Tongue (tissue), 2 donors: ENCODE data around the gene RPSA. TPM values are rescaled to one million over a fixed set of nuclear protein-coding genes. Genes with fewer than 3 reads are reported as not detected.
"Not testable (repeated sequence)": the region's sequence is repeated elsewhere in the genome, so short reads cannot be mapped to it uniquely, and the experiment has no call there.

ENCODE experiments used
- DNase-seq: peaks from one replicate; pipeline ENCODE4 v3.0.0-alpha.2; 2015
- total RNA-seq: library from RNA; depleted of rRNA; stranded (reverse); fragments of >200 nt; gene quantifications from one replicate; pipeline ENCODE4 v1.2.3, GENCODE V29; 2014

Gene RPSA
- total RNA-seq, 1 donor from 2014 or later, result 599 TPM

DNA sequence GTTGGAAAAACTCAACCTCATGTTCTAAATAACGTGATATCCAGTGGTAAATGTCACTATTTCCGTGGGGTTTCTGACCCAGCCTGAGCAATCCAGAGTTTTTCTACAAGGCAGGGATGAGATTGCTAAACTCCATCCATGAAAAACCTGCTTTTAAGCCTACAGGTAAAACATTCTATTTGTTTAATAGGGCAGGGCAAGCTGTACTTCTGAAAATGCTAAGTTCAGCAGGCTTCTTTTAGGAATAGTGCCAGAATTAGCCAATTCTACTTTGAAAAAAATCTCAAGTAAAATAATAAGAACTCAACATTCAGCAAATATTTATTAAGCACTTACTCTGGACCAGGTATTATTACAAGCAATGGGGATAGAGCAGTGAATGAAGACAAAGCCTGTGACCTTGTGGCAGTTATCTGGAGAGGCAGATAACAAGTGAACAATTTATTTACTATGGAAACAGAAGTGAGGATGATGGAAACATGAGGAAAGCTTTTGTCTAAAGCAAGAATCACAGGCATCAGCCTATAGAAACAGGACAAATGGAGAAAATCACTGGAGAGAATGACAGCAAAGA is 13.3 kb downstream of the RPSA start:
- DNase-seq, result peak; percentile 24

DNA sequence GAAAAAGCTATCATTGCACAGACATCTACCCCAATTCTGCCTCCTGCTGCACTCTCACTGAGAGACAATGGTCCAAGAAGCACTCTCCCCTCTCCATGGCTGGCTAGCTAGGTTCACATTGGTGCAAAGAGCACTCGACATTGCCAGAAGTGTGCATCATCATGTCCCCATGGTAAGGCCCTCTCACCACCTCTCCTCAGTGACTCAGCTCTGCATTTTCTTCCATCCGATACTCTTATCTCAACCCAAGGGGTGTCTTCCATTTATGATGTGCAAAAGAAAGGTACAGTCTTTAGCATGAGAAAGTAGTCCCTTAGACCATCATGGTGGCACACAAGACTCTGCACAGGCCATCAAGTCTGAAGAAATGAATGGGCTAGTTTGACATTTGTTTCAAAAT is 14.0 kb downstream of the RPSA start:
- no peak for DNase-seq

DNA sequence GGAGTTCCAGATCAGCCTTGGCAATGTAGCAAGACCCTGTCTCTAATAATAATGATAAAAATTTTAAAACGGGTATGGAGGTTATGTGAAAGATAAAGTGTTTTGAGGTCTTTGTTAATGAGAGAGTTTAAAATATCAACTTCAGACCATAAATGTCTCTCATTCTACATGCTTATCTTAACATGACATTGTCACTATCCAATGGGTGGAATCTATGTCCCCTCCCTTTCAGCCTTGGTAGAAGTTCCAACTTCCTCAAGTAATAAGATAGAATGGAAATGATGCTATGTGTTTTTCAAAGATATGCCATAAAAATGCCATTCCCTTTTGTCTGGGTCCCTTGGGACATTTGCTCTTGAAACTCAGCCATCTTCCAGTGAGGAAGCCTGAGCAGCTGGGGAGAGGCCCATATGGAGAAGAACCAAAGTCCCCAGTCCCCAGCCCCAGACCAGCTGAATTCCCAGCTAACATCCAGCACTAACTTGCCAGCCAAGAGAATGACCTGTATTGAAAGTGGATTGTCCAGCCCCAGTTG is 17.0 kb downstream of the RPSA start:
- DNase-seq, result no peak

DNA sequence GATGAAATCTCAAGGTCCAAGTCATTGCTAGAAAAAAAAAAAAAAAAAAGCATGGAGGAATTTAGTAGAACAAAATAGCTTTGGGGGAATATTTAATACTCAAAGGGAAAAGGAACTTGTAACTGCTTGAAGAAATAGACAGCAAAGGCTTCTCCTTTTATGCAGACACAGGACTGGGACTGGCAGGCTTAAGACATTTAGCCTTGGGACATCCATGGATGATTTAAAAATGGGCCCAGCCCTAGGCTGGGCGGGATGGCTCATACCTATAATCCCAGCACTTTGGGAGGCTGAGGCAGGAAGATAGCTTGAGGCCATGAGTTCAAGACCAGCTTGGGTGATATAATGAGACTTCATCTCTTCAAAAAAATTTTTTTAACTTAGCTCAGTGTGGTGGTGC is 19.8 kb downstream of the RPSA start:
- no peak for DNase-seq

DNA sequence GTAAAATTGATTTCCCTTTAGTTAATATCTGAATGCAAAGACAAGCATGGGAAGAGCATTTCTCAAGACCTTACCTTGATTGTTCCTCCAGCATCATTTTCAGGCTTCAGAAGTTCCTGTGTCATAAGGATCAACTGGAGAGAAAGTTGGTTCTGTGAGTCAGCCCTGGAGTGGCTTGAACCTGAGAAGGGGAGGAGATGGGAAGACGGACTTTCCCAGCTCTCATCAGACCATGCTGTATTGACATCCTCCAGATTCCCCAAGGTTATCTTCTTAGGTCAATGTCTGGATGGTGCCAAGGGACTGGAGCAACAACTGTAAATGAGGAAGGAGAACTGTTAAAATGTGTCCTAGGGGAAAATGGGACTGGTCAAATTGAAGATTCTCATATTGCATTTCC is 21.0 kb downstream of the RPSA start:
- DNase-seq, result no peak

DNA sequence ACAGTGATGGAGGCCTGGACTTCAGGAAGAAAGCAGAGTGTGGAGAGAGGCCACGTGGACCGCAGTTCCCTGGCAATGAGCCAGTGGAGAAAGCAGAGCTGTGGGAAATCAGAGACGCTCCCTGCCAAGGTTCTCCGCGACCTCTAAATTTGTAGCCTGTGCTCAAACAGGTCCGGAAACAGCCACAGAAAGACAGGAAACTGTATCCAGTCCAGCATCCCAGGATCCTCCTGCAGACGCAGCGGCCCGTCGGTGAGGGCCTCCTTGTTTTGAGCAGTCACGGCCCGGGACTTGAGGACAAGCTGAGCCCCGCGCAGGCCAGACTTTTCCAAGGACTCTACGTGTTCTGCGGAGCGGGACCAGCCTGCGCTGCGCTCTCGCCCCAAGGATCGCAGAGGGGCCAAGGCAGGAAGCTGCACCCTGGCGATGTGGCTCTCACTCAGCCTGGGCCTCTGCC is 22.3 kb downstream of the RPSA start:
- DNase-seq, result no peak

DNA sequence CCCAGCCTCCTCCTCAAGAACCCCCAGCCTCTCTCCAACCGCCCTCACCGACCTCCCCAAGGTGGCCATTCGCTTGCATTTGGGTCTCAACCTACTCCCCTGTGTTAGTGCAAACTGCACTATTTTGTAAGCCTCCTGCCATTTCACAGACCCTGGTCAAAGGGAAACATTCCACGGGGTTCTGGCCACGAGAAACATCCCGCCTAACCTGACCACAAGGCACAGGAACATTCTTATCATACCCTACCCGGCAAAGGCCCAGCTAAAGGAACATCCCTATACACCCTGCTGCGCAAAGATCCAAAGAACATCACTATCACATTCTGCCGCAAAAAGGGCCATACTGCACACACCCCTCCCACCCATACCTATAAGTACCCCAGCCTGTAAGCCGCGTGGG is 22.9 kb downstream of the RPSA start:
- DNase-seq, result no peak

DNA sequence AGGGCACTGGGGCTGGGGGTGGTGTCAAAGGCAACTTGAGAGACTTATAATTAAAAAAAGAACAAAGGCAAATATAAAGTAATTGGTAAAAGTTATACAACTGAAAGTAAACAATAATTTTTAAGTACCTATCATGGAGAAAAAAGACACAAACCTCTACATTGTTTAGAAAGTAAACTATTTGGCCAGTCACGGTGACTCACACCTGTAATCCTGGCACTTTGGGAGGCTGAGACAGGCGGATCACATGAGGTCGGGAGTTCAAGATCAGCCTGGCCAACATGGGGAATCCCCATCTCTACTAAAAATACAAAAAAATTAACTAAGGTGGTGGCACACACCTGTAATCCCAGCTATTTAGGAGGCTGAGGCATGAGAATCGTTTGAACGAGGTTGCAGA is 25.8 kb downstream of the RPSA start:
- DNase-seq, result no peak

DNA sequence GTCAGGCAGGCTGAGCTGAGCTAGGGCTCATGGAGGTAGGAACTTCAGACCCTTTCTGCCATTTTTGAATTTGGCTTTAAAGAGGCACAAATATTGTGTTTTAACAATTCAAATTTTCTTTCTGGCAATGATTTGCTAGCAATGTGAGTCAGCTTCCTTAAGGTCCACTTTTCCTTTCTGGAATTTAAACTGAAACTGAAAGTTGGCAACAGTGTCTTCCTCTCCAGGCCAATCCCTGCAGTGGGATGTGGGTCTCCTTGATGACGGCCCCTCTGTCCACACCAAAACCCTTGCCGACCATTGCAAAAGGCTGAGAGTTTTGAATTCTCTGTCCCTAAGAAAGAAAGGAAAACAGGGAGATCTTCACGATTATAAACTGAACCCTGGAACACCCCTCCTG is 27.1 kb downstream of the RPSA start:
- DNase-seq, result no peak

DNA sequence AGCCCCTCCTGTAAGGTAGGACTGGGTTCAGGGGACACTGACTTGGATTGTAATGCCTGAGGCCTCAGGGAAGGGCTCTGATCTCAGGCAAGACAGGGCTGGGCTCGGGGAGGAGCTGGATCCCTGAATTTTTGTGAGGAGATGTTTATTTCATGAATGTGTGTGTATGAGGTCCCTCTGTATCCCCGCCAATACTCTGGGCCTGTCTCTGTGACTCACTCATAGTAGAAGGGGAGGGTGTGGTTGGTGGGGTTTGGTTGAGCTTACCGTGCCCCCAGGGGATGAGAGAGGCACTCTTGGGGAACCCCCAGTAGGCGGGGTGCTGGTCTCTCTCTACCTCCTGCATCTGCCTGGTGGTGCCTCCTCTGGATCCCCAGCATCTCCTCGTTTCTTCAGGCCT is 28.1 kb downstream of the RPSA start:
- no peak for DNase-seq

DNA sequence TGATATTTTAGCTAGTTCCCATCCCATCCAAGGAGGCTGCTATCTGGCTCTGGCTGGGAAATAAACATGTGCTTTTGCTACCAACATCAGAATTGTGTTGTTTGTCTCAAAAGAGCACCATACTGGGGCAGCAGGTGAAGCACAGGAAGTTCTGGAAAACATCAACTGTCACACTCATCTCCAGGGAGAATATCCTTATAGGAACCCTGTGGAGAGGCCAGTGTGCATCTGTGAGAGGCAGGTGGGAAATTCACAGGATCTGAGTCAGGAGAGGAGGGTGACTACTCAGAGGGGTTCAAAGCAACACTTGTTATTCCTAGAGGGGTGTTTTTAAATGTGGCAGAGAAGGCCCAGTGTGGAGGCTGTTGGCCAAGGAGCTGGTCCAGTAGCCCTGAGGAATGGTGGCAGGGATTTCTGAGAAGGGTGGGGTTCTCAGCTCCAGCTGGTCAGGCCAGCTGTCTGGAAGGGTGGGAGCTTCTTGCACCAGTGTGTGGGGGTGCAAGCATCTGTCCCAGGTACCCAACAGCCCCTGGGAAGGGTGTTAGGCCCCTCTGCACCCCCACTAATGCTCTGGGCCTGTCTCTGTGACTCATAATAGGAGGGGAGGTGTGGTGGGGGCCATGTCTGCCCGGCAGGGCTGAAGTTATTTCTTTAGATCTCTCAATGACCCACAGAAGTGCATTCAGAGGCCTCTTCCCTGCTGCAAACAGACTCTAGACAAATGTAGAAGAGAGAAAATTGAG is 28.7 kb downstream of the RPSA start:
- DNase-seq, result no peak

DNA sequence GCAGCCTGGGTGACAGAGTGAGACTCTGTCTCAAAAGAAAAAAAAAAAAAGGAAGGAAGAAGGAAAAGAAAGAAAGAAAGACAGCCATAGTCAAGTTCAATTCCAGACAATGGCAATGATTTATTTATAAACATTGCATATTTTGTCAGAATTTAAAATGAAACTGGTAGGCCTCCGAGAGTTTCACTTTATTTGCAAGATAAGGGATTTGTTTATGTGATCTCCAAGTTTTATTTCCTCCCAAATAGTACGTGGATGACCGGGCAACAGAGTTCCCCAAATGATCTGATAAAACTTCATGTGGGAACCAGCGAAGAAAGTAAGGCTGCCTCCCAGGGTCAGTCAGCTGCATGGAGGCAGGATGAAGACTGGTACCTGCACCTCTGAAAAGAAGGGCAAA is 32.4 kb downstream of the RPSA start:
- no peak for DNase-seq

DNA sequence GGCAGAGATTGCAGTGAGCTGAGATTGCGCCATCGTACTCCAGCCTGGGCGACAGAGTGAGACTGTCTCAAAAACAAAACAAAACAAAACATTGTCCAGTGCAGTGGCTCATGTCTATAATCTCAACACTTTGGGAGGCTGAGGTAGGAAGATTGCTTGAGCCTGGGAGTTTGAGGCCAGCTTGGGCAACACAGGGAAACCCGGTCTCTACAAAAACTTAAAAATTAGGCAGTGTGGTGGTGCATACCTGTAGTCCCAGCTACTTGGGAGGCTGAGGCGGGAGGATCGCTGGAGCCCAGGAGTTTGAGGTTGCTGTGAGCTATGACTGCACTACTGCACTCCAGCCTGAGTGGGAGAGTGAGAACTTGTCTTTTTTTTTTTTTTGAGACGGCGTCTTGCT is 33.8 kb downstream of the RPSA start:
- no peak for DNase-seq

DNA sequence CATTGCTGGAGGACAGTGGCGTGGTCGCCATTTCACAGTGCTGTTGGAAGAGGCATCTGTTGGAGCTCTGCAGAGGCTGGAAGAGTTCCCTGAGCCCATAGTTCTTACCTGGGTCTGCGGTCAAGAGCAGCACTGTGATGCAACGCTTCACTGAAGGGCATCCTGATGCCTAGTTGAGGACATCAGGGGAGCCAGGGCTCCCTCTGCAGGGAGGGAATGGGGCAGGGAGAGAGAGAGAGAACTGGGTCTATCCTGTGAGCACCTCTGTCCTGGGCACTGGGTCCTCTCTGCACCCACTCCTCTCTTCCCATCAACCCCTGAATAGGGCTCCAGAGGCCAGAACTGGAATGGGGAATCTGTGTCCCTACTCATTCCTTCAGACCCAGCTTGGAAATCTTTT is 37.0 kb downstream of the RPSA start:
- no peak for DNase-seq

DNA sequence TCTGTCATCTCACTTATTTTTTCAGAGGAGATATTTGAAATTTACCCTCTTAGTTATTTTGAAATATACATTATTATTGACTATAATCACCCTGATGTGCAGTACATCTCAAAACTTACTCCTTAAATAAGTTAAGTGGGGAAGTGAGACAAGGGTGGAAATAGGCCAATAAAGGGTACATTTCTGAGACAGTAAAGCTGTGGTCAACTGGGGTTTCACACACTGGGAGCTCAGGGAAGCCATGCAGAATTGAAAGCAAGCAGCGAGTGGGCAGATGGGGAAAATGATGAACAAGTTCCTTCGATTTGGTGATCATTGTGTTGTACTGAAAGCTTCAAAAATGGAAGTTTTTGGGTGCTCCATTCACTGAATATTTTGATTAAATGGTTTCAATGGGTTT is 39.4 kb downstream of the RPSA start:
- no peak for DNase-seq

DNA sequence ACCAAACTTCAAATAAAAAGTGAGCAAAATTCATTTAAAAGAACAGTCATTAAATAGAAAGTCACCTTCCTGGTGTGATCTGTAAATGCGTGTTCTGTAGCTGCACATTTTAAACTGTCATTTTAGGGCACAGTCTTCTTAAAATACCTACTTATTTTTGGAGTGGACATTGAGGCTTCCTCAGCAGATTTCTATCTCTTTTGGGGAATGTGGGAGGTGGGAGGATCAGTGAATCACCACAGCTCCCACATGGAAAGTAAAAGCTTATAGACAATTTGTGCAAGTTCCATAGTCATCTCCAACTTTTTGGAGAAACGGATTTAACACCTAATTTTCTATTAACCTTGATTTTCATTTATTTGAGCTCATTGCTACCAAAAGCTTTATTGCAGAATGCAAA is 39.9 kb downstream of the RPSA start:
- no peak for DNase-seq

DNA sequence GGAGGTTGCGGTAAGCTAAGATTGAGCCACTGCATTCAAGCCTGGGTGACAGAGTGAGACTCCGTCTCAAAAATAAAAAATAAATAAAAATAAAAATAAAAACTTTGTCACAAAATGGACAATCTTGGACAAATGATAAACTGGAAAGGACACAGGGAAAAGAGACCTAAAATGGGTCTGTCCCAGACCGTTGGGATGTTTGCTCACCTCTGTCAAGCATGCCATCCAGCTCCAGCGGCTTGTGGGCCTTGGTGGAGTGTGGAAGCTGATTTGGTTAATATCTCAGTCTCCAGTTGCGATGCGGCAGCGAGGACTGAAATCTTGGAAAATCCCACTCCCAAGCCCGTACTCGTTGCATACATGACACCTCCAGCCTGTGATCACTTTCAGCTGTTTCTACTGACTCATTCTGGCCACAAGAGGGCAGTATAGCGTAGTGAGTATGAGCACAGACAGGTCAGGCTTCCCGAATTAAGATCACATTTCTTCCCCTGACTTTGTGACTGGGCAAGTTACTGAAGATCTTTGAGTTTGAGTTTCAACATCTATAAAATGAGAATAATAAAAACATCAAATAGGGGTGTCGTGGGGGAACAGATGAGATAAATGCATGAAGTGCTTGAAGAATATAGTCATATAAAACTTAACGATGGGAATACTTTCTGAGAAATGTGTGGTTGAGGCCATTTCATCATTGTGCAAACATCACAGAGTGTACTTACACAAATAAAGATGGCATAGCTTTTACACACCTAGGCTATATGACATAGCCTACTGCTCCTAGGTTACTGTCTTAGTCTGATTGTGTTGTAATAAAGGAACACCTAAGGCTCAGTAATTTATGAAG is 41.3 kb downstream of the RPSA start:
- DNase-seq, result peak; percentile 94

DNA sequence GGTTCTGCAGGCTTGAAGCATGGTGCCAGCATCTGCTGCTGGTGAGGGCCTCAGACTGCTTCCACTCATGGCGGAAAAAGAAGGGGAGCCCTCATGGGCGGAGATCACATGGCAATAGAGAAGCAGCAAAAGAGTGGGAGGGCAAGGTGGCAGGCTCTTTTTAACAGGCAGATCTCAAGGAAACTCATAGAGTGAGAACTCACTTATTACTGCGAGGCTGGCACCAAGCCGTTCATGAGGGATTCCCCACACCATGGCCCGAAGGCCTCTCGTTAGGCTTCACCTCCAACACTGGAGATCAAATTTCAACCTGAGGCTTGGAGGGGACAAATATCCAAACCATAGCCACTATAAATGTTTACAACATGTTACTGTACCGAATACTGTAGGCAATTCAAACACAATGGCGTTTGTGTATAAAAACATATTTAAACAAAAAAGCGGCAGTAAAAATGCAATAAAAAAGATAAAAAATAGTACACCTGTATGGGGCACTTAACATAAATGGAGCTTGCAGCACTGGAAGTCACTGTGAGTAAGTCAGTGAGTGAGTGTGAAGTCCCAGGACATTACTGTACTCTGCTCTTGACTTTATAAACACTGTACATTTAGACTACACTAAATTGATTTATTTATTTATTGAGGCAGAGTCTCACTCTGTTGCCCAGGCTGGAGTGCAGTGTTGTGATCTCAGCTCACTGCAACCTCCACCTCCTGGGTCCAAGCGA is 42.1 kb downstream of the RPSA start:
- DNase-seq, result no peak

DNA sequence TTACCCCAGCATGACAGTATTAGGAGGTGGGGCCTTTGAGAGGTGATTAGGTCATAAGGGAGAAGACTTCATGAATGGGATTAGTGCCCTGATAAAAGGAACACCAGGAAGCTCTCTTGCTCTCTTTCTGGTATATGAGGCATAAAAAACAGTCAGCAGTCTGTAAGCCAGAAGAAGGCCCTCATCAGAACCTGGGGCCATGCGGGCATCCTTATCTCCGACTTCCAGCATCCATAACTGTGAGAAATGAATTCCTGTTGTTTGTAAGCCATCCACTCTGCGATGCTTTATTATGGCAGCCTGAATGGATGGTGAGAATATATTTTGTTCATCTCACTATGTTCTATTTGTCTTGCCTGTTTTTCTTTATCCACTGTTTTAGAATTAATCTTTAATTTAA is 43.3 kb downstream of the RPSA start:
- DNase-seq, result no peak

DNA sequence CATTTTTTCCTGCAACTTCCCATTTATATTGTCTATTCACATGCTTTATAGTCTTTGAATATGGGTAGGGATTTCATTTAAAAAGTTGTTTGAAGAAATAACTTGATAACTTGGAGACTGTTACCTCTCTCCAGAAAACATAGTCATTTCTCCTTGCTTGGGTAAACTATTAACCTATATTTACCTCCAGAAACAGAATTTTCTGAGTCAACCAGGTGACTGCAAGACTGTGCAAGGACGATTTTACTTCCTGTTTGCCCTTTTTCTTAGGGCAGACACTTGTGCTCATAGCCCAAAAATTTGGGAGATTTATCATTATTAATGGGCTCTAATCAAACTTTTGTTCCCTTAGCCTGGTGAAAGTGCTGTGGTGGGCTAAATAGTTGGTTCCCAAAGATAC is 46.6 kb downstream of the RPSA start:
- no peak for DNase-seq

DNA sequence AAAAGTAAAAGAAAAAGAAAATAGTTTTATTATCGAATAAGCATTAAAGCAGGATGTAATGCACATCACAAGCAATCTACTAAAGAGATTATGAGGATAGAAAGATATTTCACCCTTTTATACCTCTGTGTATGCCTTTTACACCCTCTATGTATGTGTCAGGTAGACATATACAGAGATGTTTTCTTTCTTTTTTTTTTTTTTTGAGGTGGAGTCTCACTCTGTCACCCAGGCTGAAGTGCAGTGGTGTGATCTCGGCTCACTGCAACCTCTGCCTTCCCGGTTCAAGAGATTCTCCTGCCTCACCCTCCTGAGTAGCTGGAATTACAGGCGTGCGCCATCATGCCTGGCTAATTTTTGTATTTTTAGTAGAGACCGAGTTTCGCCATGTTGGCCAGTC is 47.4 kb downstream of the RPSA start:
- DNase-seq, result not testable (repeated sequence)

DNA sequence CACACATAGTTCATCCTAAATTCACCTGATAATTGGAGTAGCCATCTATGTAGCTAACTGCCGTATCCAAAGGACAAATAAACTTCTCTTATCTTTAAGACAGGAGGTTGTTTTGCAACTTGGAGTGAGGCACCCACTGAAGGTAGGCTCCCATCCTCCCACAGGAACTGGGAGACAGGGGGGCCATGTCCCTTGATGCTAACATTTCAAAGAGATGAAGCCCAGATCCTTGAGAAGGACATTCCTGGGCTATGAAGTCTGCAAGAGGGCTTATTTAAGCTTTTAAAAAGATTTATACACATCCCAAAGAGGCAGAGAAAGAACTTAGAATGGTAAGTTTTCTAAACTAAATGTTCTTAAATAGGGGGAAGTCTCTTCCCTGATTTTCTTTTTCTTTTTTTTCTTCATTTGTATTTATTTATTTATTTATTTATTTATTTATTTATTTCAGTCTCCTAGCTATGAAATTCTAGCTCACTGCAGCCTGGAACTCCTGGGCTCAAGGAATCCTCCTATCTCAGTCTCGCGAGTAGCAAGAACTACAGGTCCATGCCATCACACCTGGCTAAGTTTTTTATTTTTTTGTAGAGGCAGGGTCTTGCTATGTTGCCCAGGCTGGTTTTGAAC is 48.2 kb downstream of the RPSA start:
- DNase-seq, result no peak
